GM18870 (cell line): Measurements from ENCODE around the gene LPA.
A peak's percentile ranks its signal among the peaks of the same experiment; 100 is the strongest.

Experiments
- ATAC-seq: cut with Tn5 transposase; IDR thresholded peaks from one replicate; pipeline ENCODE4 v1.9.1; 2021; ENCODE audit warnings: moderate library complexity; ENCODE audit not compliant: unreplicated experiment

The LPA gene

DNA sequence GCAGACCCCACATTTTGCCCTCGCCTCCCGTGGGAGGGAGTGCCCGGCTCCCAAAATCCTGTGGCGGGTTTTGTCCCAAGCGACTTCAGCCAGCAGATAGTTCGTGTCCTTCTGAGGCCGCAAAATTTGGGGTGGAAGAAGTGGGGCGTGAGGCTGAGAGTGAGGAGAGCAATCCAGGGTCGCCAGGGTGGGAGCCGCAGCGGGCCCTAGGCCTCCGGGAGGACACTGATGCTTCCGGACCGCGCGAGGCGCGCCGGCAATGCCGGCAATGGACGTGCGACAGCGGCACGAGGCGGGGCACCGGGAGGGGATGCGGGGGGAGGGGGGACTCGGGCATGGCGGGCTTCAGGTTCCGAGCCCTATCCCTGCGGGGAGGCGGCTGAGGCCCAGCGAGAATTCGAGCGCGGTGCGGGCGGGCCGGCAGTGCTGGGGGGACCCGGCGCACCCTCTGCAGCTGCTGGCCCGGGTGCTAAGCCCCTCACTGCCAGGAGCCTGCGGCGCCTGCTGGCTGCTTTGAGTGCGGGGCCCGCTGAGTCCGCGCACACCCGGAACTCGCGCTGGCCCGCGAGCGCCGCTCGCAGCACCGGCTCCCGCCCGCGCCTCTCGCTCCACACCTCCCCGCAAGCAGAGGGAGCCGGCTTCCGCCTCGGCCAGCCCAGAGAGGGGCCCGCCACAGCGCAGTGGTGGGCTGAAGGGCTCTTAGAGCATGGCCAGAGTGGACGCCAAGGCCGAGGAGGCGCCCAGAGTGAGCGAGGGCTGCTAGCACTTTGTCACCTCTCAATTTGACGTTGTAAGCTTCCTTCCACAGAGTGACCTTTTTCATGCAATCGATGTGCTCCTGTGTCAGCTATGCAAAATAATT, 143.8 kb downstream of the LPA start:
- peak; percentile 38 for ATAC-seq

DNA sequence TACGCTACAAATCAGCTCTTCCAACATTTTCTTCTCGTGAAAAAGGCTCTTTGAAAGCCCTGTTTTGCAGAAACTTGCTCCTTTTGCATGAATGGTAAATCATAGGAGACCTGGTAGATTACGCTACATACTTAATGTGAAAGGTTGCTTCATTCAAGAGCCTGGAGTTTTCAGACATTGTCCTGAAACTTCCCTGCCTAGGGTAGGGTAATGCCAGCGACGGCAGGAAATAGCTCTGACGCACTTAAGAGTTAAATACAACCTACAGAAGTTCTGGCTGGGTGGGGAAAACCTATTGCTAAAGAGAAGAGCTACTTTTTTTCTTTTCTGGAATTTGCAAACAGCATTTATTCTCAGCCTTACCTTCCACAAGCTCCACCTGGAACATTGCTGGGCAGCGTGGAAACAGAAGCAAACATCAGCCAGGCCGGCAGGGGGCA, 144.5 kb downstream of the LPA start:
- ATAC-seq = peak; percentile 82

DNA sequence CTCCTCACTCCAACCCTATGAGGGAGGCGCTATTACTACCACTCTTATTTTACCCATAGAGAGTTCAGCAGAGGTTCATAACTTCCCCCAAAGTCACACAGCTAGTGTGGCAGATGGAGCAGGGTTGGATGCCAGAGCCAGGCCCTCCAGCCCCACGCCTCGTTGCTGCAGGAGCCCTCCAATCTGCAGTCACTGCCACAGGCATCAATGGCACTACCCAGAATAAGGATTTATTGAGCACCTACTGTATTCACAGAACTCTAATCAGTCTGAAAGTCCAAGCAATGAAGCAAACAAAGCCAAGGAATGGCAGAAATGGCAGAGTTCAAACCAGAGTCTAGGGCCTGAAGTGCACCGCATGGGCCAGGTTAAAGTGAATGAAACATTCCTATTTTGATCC, 144.9 kb downstream of the LPA start:
- no peak for ATAC-seq

- ATAC-seq = no peak
Measured at GRCh38 chr6:160513836-160514235, 150.2 kb downstream of the LPA start.

DNA sequence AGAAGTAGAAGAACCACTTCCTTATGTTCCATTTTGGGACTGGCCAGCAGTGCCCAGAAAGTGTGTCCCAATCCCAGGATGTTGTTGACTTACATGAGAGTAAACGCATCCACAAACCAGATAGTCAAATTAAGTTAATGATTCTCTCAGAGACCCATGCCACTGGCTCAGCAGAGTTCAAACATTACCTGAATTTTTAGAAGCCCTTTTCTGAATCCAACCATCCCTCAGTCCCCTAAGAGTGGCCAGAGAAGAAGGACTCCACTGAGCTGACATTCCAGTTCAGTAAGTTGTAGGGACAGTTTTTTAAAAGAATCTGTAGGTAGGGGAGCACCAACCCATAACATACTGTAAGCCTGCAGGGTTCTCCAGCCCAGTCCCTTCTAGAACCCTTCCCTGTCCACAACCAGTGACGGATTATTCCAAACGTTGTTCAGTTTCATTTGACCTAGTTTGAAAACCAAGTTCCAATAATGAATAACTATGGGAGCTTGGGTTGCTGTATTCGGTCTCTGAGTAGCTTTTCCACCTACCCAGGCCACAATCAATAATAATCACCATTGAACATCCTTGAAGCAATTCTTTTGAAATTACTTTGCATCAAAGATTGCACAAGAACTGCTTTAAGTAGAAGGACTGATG, 153.0 kb downstream of the LPA start:
- no peak for ATAC-seq

GRCh38 chr6:160510199-160510598, 153.9 kb downstream of the LPA start:
- ATAC-seq = no peak

DNA sequence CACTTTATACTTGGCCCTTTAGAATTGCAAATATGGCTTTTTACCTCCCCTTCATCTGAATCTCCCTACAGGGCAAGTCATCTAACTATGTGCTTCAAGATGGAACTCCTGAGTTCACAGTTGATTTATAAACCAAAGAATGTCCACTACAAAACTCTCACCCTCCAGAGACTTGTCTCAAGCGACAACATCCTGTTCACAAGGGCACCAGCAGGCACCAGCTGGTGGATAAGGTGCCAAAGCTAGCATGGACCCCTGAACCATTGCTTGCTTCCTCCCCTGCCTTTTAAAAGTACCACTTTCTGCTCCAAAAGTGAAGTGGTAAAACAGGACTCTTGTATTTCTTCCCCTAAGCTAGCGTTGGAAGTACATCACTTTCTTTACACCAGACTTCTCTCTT, 154.5 kb downstream of the LPA start:
- ATAC-seq = no peak

- ATAC-seq = no peak
Measured at GRCh38 chr6:160508599-160508998, 155.5 kb downstream of the LPA start.

GRCh38 chr6:160507420-160507819, 156.7 kb downstream of the LPA start:
- ATAC-seq = no peak

DNA sequence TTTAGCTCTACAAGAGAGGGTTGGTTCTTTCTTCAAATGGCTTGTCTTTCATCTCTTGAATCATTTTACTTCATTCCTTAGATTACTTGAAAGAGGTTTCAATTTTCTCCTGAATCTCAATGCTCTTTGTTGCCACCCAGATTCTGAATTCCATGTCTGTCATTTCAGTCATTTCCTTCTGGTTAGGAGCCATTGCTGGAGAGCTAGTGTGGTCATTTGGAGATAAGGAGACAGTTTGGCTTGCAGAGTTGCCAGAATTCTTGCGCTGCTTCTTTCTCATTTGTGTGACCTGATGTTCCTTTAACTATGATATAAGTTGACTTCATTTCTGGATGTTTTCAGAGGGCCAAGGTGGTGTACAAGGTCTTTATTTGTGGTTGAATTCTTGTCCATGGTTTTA, 158.1 kb downstream of the LPA start:
- no peak for ATAC-seq

DNA sequence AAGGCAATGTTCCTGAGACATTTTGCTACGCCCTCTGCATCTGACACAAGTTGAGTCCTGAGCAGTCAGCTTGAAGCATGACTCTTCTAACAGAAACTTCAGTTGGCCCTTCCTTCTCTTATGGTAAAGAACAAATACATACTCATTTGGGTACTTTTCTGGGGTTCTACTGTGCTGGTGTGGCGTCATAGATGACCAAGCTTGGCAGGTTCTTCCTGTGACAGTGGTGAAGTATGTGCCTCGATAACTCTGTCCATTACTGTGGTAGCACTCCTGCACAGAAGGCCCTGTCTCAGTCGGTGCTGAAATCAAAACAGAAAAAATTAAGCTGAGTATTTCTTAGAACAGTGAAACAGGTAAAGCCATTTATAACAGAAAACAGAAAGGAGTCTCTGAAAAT, 163.4 kb downstream of the LPA start:
- ATAC-seq = no peak

GRCh38 chr6:160494576-160494975, 169.5 kb downstream of the LPA start:
- no peak for ATAC-seq

GRCh38 chr6:160489091-160489490, 175.0 kb downstream of the LPA start:
- ATAC-seq = no peak

DNA sequence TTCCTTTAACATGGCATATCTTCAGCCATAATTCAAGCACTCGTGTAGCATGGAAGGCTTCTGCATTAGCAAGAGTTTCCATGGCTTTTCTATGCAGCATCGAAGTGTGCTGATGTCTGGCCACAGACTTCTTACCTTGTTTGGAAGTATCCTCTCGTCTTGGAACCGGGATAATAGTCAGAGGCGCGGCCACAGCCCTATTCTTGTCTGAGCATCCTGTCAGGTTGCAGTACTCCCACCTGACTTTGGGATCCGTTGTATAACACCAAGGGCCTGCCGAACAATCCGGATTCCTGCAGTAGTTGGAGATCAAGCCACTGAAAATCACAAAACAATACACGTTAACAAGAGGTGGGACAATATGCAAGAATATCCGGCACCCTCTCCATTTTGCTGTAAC, 177.0 kb downstream of the LPA start:
- no peak for ATAC-seq
